ENCODE results near the gene NBL1. TPM values are rescaled to one million over a fixed set of nuclear protein-coding genes. Genes with fewer than 3 reads are reported as not detected.

The NBL1 gene
- total and polyA plus RNA-seq, 9 of the 15 experiments (the other 6 are each of a cell fraction or from before 2014, with no cell fraction given) = 0.10 to 3.7 (median 1.8) TPM; not detected in 1

DNA sequence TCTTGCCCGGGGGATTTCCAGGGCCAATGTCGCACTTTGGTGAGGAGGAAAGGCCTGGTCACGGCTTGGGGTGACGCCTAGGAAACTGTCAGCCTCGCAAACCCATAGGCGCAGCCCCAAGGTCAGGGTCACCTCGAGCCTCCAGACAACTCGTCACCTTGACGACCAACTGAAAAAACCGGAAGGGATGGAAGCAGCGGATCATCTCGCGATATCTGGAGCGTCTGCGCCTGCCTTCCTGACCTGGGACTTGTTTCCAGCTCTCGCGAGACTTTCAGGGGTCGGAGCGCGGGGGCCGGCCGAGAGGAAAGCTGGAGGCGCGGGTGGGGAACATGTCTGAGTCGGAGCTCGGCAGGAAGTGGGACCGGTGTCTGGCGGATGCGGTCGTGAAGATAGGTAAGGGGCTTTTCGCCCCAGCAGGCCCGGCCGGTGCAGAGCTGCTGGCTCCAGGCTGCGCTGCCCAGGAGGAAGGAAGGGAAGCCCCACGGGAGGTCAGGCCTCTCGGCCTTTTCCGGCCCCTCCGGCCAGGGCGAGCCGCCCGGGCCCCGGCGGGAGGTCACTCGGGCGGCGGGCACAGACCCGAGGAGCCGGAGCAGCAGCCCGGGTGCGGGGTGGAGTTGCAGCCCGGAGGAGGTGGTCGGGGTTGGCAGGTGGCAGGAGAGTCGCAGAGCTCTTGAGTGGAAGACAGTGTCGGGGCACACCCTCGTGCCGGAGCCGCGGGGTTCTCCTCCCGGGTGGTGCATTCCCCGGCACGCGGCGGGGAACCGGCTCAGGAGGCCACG is 47.2 kb upstream of the NBL1 start (continued):
- TF ChIP-seq GTF2F1 (IDR thresholded peaks at IDR 0.05; ENCODE audit: low read depth, low read length) = peak; percentile 55
- TF ChIP-seq HDAC8 (tag; IDR thresholded peaks at IDR 0.05) = 0 out of 2 replicates have a peak, but pooled peaks have one; percentile 28
- TF ChIP-seq ZBTB8A (IDR thresholded peaks at IDR 0.05; ENCODE audit: partially characterized antibody) = no peak
- TF ChIP-seq ZNF707 (CRISPR knock-in tag; conservative IDR thresholded peaks at IDR 0.05) = 0 out of 2 replicates have a peak, but pooled peaks have one; percentile 18
- no peak for TF ChIP-seq GMEB1 (CRISPR knock-in tag; IDR thresholded peaks at IDR 0.05)
- TF ChIP-seq ZNF609 (CRISPR knock-in tag; IDR thresholded peaks at IDR 0.05; ENCODE audit: borderline replicate concordance) = no peak
- 0 out of 2 replicates have a peak, but pooled peaks have one; percentile 2 for TF ChIP-seq JUNB (CRISPR knock-in tag; conservative IDR thresholded peaks at IDR 0.05)
- TF ChIP-seq ZNF444 (CRISPR knock-in tag; IDR thresholded peaks at IDR 0.05) = no peak
- no peak for TF ChIP-seq TARDBP (IDR thresholded peaks at IDR 0.05)
- peak; percentile 89 for TF ChIP-seq NR2C1 (IDR thresholded peaks at IDR 0.05)
- TF ChIP-seq NR2C1 (tag; IDR thresholded peaks at IDR 0.05) = peak; percentile 91
- TF ChIP-seq TRIM24 (IDR thresholded peaks at IDR 0.05) = 0 out of 4 replicates have a peak, but pooled peaks of 1 of the 2 experiments have one; percentile 7
- peak; percentile 59 for TF ChIP-seq PHF20 (IDR thresholded peaks at IDR 0.05; ENCODE audit: partially characterized antibody)
- no peak for TF ChIP-seq PURB (CRISPR knock-in tag; IDR thresholded peaks at IDR 0.05; ENCODE audit: low read depth)
- no peak for TF ChIP-seq HNRNPK (IDR thresholded peaks at IDR 0.05; ENCODE audit: low read depth, low read length, poor library complexity, severe bottlenecking)
- no peak for TF ChIP-seq NELFE (IDR thresholded peaks at IDR 0.05; ENCODE audit: insufficient read depth, insufficient read length)
- 0 out of 2 replicates have a peak, but pooled peaks have one; percentile 40 for TF ChIP-seq NFXL1 (CRISPR knock-in tag; IDR thresholded peaks at IDR 0.05)
